GM19025 (cell line): ENCODE measurements around the gene CKMT2.

Experiments
- ATAC-seq: cut with Tn5 transposase; IDR thresholded peaks from one replicate; pipeline ENCODE4 v1.9.1; 2021; ENCODE audit warnings: mild to moderate bottlenecking, low read depth, moderate library complexity; ENCODE audit not compliant: unreplicated experiment

Gene CKMT2

GRCh38 chr5:81302596-81302995 is 69.5 kb downstream of the CKMT2 start:
- ATAC-seq, result no peak

DNA sequence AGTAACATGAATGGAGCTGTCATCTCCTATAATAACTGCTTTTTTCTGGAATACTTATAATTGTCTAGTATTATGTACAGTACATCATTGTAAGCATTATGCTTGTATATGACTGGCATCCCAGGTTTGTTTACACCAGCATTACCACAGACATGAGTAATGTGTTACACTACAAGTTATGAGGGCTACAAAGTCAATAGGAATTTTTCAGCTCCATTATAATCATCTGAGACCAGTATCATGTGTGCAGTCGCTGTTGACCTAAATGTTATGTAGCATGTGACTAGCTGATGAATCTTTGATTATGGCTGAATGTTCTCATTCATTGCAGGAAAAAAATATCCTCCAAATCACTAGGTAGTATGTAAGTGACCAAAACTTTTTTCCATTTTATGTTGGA is 70.4 kb downstream of the CKMT2 start:
- ATAC-seq, result no peak

DNA sequence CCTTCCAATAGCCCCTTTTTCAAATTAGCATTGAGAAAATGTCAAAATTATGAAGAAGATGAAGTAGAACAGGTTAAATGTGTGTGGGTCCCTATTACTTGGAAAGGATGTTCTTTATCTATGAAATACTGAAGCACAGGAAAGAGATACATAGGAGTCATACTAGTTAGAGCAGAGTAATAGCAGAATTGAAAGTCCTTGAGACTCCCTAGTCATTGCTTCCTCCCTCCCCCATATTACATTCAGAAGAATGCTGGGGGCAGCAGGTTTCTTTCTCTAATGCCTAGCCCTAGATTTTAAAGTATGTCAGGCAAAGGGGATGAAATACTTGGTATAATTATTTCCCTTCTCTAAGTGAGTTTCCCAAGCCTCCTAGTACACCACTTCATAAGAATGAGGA is 72.7 kb downstream of the CKMT2 start:
- no peak for ATAC-seq

DNA sequence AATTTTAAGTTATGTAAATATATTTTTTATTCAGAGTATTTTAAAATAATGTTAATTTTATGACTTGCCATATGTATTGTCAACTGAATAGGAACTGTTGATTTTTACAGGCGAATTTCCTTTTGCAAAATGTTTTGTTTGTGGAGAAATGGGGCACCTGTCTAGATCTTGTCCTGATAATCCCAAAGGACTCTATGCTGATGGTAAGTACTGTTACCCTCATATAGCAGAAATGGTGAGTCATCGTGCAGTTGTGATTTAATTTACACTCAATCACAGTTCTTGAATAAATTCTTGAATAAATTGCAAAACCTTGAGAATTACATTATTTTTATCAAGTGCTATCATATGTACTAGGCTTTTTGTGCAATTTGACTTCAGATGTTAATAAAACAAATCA is 75.7 kb downstream of the CKMT2 start:
- no peak for ATAC-seq

GRCh38 chr5:81310402-81311063 is 77.4 kb downstream of the CKMT2 start:
- ATAC-seq, result no peak

DNA sequence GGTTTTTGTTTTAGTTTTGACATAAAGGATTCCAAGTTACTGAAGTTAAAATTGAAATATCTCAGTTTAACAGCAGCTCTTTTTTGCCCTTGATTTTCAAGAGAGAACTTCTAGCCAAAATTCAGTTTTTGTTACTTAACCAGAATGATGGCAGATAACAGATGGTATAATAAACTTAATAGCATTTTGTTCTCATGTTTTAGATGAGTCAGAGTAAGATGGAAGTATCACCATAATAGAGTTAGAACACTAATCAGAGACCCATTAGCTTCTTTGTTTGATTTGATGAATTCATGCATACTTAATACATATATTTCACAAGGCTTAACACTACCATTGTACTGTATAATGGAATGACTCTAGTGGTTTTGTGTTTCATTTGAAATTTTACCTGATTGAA is 80.2 kb downstream of the CKMT2 start:
- no peak for ATAC-seq

- no peak for ATAC-seq
These were observed 80.6 kb downstream of the CKMT2 start for GRCh38 chr5:81313686-81314085.

- ATAC-seq, result no peak
These were observed 81.5 kb downstream of the CKMT2 start for GRCh38 chr5:81314581-81314980.

DNA sequence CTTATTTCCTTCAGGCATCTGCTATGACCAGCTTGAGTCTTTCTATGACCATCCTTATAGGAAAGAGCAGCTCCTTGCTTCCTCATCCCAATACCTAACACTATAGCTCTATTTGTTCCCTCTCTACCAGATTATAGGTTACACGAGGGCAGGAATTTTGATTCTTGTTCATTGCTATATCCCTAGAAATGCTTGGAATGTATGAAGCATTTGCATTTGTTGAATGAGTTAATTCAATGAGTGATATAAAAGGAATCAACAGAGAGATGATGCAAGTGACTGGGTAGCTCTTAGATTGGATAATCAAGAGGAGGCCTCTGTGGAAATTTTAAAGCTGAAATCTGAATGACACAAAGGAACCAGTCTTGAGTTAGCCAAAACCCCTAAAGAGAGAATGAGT is 82.2 kb downstream of the CKMT2 start:
- ATAC-seq, result no peak

GRCh38 chr5:81315830-81316229 is 82.7 kb downstream of the CKMT2 start:
- no peak for ATAC-seq
